SK-N-DZ (cell line): ENCODE measurements around the gene PPFIA1.
"Not testable (repeated sequence)": the region's sequence is repeated elsewhere in the genome, so short reads cannot be mapped to it uniquely, and the experiment has no call there.

Experiments
- DNase-seq: peaks from one replicate; pipeline ENCODE4 v3.0.0-alpha.2; 2015; ENCODE audit warnings: low spot score

Gene PPFIA1

GRCh38 chr11:70251659-70252321 is 18.7 kb upstream of the PPFIA1 start:
- DNase-seq: no peak

GRCh38 chr11:70252844-70253243 is 17.6 kb upstream of the PPFIA1 start:
- DNase-seq: no peak

DNA sequence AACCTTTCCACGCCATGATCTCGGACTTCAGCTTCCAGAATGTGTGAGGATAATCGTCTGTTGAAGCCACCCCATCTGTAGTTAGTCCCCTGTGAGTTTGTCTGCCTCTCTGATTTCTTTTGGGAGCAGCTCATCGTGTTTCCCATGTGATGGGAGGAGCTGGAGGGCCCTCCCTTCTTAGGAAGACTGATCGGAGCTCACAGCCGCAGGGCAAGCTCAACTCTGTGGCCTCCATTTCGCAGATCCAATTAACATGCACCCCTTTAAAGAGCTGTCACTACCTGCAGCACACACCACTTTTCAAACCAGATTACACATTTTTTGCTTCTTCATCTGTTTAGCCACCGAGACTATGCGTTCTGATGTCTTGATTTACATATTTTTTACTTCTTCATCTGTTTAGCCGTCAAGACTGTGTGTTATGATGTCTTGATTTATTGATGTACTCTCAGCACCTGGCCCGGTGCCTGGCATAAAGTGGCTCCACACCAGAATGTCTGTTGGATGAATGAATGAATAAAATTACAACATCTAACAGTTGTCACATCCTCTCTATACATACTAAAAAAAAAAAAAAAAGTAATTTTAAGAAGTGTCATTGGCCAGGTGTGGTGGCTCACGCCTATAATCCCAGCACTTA is 14.9 kb upstream of the PPFIA1 start:
- no peak for DNase-seq

- not testable (repeated sequence) for DNase-seq
These were observed 11.4 kb upstream of the PPFIA1 start for GRCh38 chr11:70259077-70259476.

DNA sequence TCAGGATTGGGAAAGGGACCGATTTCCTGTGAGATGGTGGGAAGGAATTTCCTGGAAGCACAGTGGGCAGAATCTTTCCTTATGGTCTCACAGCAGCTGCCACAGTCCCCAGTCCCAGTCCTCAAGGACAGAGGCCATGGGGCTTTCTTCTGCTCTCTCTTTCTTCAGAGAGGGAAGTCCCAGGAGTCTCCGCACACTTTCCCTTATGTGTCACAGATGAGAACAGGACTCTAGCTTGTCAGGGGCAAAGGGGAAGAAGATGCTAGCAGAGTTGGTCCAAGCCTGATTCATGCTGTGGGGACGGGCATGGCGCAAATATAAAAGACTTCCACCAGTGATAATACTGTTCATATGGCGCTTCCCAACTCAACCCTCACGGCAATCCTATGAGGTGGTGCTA is 7.5 kb upstream of the PPFIA1 start:
- DNase-seq: no peak

GRCh38 chr11:70263363-70263762 is 7.1 kb upstream of the PPFIA1 start:
- no peak for DNase-seq

DNA sequence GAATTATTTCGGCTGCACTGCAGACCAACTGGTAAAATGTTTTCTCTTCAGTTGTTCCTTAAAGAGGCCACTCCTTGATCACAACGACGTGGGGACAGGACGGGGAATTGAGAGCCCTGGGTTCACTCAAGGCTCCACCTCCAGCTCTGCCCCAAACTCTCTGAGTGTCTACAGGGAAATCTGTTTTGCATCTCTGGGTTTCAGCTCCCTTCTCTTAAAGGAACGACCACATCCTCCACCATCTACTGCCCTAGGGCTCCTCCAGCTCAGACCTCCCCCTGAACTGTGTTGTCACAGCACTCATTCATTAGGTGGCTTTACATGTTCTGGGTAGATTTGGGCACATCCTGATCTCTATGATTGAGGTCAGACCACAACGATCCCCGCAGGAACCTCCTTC is 5.1 kb upstream of the PPFIA1 start:
- no peak for DNase-seq

DNA sequence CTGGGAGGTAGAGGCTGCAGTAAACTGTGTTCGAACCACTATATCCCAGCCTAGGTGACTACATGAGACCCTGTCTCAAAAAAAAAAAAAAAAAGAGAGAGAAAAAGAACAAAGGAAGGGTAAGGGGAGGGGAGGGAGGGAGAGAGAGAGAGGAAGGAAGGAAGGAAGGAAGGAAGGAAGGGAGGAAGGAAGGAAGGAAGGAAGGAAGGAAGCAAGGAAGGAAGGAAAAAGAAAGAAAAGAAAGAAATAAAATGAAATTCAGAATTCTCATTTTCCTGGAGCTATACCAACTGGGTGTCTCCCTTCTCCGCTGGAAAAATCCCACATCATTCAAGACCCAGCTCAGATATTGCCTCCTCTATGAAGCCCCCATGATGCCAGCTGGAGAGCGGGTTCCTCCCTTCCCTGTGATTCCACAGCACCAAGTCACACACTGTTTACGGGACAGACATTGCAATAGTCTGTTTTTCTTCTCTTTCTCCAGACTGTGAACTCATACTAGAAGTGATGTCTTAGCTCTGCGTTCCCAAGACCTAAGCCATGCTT is 3.0 kb upstream of the PPFIA1 start:
- no peak for DNase-seq

DNA sequence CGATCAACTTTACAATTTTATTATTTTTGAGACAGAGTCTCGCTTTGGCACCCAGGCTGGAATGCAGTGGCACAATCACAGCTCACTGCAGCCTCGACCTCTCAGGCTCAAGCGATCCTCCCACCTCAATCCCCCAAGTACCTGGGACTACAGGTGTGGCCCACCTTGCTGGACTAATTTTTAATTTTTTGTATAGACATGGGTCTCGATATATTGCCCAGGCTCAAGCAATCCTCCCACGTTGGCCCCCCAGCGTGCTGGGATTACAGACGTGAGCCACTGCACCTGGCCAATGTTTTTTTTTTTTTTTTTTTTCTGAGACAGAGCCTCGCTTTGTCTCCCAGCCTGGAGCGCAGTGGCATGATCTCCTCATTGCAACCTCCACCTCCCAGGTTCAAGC is 2.0 kb upstream of the PPFIA1 start:
- DNase-seq: no peak

- no peak for DNase-seq
These were observed 573 bp downstream of the PPFIA1 start for GRCh38 chr11:70270877-70271648.

GRCh38 chr11:70271649-70271953 is 1.1 kb downstream of the PPFIA1 start:
- DNase-seq: no peak

GRCh38 chr11:70272009-70272408 is 1.5 kb downstream of the PPFIA1 start:
- DNase-seq: no peak

DNA sequence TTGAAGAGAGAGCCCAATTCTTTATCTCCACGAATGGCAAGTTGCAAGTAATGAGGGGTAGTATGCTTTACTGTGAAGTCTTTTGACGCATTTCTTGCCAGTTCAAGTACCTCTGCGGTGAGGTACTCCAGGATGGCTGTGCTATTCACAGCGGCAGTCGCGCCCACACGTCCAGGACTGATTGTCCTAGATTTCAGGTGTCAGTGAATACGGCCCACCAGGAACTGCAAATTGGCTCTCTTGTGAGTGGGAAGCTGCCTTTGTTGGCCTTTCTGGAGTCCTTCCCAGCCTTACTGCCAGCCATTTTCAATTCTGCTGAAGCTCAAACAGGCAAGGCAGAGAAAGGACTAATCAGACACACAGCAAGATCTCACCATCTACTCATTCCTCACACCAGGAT is 8.5 kb downstream of the PPFIA1 start:
- DNase-seq: no peak

DNA sequence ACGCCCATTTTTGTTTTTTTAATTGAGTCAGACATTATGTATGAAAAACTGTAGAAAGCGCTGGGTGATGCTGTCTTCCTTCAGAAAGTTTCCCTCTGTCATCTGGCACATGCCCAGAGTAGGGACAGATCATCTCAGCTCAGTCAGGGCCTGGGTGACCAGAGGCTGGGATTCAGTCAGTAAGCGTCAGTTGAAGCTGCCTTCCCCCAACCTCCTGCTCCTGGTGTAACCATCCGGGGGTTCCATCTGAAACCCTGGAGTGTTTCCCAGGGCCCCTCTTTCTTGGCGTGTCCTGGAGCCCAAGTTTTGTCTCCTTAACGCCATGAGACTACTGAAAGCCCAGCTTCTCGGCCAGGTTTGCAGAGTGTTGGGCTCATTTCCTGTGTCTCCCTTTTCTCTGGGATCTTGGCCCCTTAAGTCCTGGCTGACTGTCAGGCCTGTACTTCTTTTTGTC is 10.7 kb downstream of the PPFIA1 start:
- DNase-seq: no peak

DNA sequence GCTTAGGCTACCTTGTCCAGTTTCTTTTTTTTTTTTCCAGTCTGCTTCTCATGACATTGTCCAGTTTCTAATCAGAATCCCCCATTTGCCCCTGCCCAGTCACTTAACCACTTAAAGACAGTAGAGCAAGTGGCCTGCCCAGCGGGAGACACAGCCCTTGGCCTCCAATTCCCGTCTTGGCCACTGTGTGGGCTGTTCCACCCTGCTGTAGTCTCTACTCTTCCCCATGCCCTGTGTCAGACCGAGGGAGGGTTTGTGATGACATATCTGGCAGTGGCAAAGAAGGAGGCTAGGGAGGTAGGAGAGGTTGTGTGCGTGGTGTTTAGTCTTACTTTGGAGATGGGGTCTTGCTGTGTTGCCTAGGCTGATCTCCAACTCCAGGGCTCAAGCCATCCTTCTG is 11.5 kb downstream of the PPFIA1 start:
- no peak for DNase-seq

DNA sequence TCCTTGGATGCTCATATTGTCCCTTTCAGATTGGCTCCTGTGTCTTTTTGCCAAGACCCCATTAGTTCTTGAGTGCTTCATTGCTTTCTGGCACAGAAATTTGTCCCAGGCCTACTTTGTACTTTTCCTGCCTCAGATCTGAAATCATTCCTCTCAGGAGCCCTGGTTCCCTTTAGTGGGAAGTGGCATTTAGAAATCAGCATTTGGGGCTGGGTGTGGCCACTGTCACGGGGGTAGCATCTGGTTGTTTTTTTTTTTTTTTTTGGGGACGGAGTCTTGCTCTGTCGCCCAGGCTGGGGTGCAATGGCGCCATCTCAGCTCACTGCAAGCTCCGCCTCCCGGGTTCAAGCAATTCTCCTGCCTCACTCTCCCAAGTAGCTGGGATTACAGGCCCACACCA is 18.2 kb downstream of the PPFIA1 start:
- DNase-seq: no peak

- no peak for DNase-seq
These were observed 19.1 kb downstream of the PPFIA1 start for GRCh38 chr11:70289582-70289981.

GRCh38 chr11:70290361-70291065 is 20.0 kb downstream of the PPFIA1 start:
- no peak for DNase-seq

- DNase-seq: no peak
These were observed 21.7 kb downstream of the PPFIA1 start for GRCh38 chr11:70292166-70292565.

DNA sequence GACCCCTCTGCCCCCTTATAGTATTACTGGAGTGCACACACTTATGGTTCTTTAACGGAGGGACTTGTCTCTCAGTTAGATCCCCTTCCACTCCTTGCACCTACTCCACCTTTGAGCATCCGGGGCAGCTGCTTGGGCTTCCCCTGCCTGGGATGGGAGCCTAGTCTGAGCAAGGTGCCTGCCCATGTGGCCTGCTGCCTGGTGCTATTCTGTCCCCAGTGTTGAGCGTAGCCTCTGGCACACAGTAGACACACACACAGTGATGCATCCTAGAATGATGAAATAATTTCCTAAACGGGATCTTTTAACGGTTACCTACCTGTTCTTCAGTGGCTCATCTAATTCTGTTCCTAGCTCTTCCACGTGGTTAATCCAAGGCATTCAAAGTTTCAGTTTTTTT is 22.4 kb downstream of the PPFIA1 start:
- DNase-seq: no peak

GRCh38 chr11:70295166-70295565 is 24.7 kb downstream of the PPFIA1 start:
- not testable (repeated sequence) for DNase-seq

DNA sequence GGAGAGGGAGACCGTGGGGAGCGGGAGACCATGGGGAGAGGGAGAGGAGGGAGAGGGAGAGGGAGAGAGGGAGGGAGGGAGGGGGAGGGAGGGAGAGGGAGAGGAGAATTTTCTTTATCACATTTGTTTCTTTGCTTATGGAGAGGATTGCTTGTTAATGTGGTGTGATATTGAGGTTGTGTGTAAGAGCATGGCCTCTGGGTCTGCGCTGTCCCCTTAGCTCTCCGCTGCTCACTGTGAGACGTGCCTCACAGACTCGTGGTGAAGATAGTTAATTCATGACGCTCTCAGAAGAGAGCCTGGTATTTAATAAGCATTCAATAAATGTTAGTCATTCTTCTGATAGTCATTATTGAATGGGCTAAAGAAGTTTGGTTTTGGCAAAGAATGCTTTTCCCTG is 26.2 kb downstream of the PPFIA1 start:
- no peak for DNase-seq
